ENCODE measurements around the gene GRK4. TPM values are rescaled to one million over a fixed set of nuclear protein-coding genes. Genes with fewer than 3 reads are reported as not detected.

GRK4 gene
- total RNA-seq, 1 experiment from 2014 or later = 3.7 TPM

- no peaks in the 10 kb centered on the region for H3K36me3 ChIP-seq (ENCODE audit: low read depth, low read length)
- BruUV-seq (replicated peaks) = no TSS peak
- H3F3A ChIP-seq (ENCODE audit: low read length, unreplicated experiment) = no peaks in the 10 kb centered on the region
- DNase-seq (no peak), ATAC-seq (no peak)
- no peak overlapping the region for H3K27ac ChIP-seq (ENCODE audit: low read length)
- intact Hi-C loops (cut with micrococcal nuclease) = no loop called here
- no peak for TF ChIP-seq CTCF (conservative IDR thresholded peaks at IDR 0.05; ENCODE audit: low read depth, low read length)
- TF ChIP-seq EZH2phosphoT487 (IDR thresholded peaks at IDR 0.05; ENCODE audit: borderline replicate concordance, low read length) = no peak
- no peak for TF ChIP-seq EZH2 (IDR thresholded peaks at IDR 0.05; ENCODE audit: low read length, unreplicated experiment)
- no peaks in the 10 kb centered on the region for H3K27me3 ChIP-seq (ENCODE audit: low read length)
- H2AFZ ChIP-seq (ENCODE audit: low read length) = no peak overlapping the region
- no peak overlapping the region for H3K4me2 ChIP-seq (ENCODE audit: low read length)
- H3K9me3 ChIP-seq (ENCODE audit: low read length) = no peaks in the 10 kb centered on the region
- no peaks in the 10 kb centered on the region for H3K9me2 ChIP-seq (replicated peaks; ENCODE audit: low read length)
- ChIA-PET POLR2A (ENCODE audit: unreplicated experiment) (no interaction called here), CTCF (no interaction called here)
- no peak overlapping the region for H3K9ac ChIP-seq (ENCODE audit: low read length)
- H4K20me1 ChIP-seq (ENCODE audit: low read length) = no peaks in the 10 kb centered on the region
- H3K4me3 ChIP-seq (ENCODE audit: low read length) = no peak overlapping the region
- H3K79me2 ChIP-seq (ENCODE audit: low read length) = no peaks in the 10 kb centered on the region
- no peaks in the 10 kb centered on the region for H3K4me1 ChIP-seq (ENCODE audit: insufficient read depth, low read length)
Observed at GRCh38 chr4:2991243-2991642, 27.9 kb downstream of the GRK4 start.

GRCh38 chr4:2994917-2995316 lies 31.5 kb downstream of the GRK4 start:
- no peak overlapping the region for H3K4me2 ChIP-seq (ENCODE audit: low read length)
- no peaks in the 10 kb centered on the region for H3F3A ChIP-seq (ENCODE audit: low read length, unreplicated experiment)
- no peaks in the 10 kb centered on the region for H3K9me2 ChIP-seq (replicated peaks; ENCODE audit: low read length)
- BruUV-seq (replicated peaks) = no TSS peak
- H3K79me2 ChIP-seq (ENCODE audit: low read length) = no peaks in the 10 kb centered on the region
- no peak overlapping the region for H2AFZ ChIP-seq (ENCODE audit: low read length)
- POLR2A ChIA-PET (ENCODE audit: unreplicated experiment) = no interaction called here
- CTCF ChIA-PET = no interaction called here
- DNase-seq (no peak), ATAC-seq (no peak)
- no peaks in the 10 kb centered on the region for H4K20me1 ChIP-seq (ENCODE audit: low read length)
- no peak overlapping the region for H3K9ac ChIP-seq (ENCODE audit: low read length)
- H3K4me3 ChIP-seq (ENCODE audit: low read length) = no peak overlapping the region
- H3K27me3 ChIP-seq (ENCODE audit: low read length) = no peaks in the 10 kb centered on the region
- no peaks in the 10 kb centered on the region for H3K9me3 ChIP-seq (ENCODE audit: low read length)
- no peaks in the 10 kb centered on the region for H3K36me3 ChIP-seq (ENCODE audit: low read depth, low read length)
- intact Hi-C loops (cut with micrococcal nuclease) = no loop called here
- H3K27ac ChIP-seq (ENCODE audit: low read length) = no peak overlapping the region
- H3K4me1 ChIP-seq (ENCODE audit: insufficient read depth, low read length) = no peaks in the 10 kb centered on the region
- no peak for TF ChIP-seq EZH2phosphoT487 (IDR thresholded peaks at IDR 0.05; ENCODE audit: borderline replicate concordance, low read length)
- no peak for TF ChIP-seq EZH2 (IDR thresholded peaks at IDR 0.05; ENCODE audit: low read length, unreplicated experiment)
- TF ChIP-seq CTCF (conservative IDR thresholded peaks at IDR 0.05; ENCODE audit: low read depth, low read length) = no peak

- H3K27ac ChIP-seq (ENCODE audit: low read length) = no peak overlapping the region
- H3K9me2 ChIP-seq (replicated peaks; ENCODE audit: low read length) = no peaks in the 10 kb centered on the region
- H3K4me1 ChIP-seq (ENCODE audit: insufficient read depth, low read length) = no peaks in the 10 kb centered on the region
- no peaks in the 10 kb centered on the region for H3K27me3 ChIP-seq (ENCODE audit: low read length)
- ChIA-PET POLR2A (ENCODE audit: unreplicated experiment) (interaction anchor here (0.6 kb wide), 1 partner anchor 138 kb away, joined by 3 read pairs; no protein-coding TSS in a partner anchor), CTCF (no interaction called here)
- no peaks in the 10 kb centered on the region for H3K79me2 ChIP-seq (ENCODE audit: low read length)
- no TSS peak for BruUV-seq (replicated peaks)
- DNase-seq = no peak
- H4K20me1 ChIP-seq (ENCODE audit: low read length) = no peaks in the 10 kb centered on the region
- no peak overlapping the region for H3K9ac ChIP-seq (ENCODE audit: low read length)
- TF ChIP-seq CTCF (conservative IDR thresholded peaks at IDR 0.05; ENCODE audit: low read depth, low read length) (no peak), EZH2phosphoT487 (IDR thresholded peaks at IDR 0.05; ENCODE audit: borderline replicate concordance, low read length) (no peak), EZH2 (IDR thresholded peaks at IDR 0.05; ENCODE audit: low read length, unreplicated experiment) (no peak)
- H3K36me3 ChIP-seq (ENCODE audit: low read depth, low read length) = no peaks in the 10 kb centered on the region
- intact Hi-C loops (cut with micrococcal nuclease) = no loop called here
- no peak overlapping the region for H3K4me3 ChIP-seq (ENCODE audit: low read length)
- H2AFZ ChIP-seq (ENCODE audit: low read length) = no peak overlapping the region
- H3K4me2 ChIP-seq (ENCODE audit: low read length) = no peak overlapping the region
- H3K9me3 ChIP-seq (ENCODE audit: low read length) = no peaks in the 10 kb centered on the region
- no peak for ATAC-seq
- no peaks in the 10 kb centered on the region for H3F3A ChIP-seq (ENCODE audit: low read length, unreplicated experiment)
Observed at GRCh38 chr4:2995546-2996265, 32.3 kb downstream of the GRK4 start.

Measured in PC-3 (cell line).